HepG2 (cell line): ENCODE results near the gene SDC1.

Source experiments
- KDM1A ChIP-seq: IDR thresholded peaks from 2 replicates; pipeline ENCODE4 v1.6.1; 2016; ENCODE audit warnings: missing compliant biosample characterization
- ZFP41 ChIP-seq: sonication (generic); formaldehyde crosslinking; IDR thresholded peaks from 2 replicates; pipeline ENCODE4 v1.4.0; 2020; ENCODE audit warnings: mild to moderate bottlenecking, missing genetic modification reagents, borderline replicate concordance
- ZZZ3 ChIP-seq: sonication (generic); formaldehyde crosslinking; IDR thresholded peaks from 2 replicates; pipeline ENCODE4 v1.4.0; 2020; ENCODE audit warnings: missing genetic modification reagents, mild to moderate bottlenecking, borderline replicate concordance
- TF ChIP-seq, protein P1 (sequence below): sonication (generic); formaldehyde crosslinking; IDR thresholded peaks from 2 replicates; pipeline ENCODE4 v1.5.0; 2020; ENCODE audit warnings: mild to moderate bottlenecking, missing genetic modification reagents, moderate library complexity

GRCh38 chr2:20197192-20197591 lies 27.7 kb downstream of the SDC1 start:
- TF ChIP-seq KDM1A (CRISPR knock-in tag) (no peak), ZZZ3 (CRISPR knock-in tag) (no peak), ZFP41 (CRISPR knock-in tag) (no peak)
- TF ChIP-seq, protein P1, sequence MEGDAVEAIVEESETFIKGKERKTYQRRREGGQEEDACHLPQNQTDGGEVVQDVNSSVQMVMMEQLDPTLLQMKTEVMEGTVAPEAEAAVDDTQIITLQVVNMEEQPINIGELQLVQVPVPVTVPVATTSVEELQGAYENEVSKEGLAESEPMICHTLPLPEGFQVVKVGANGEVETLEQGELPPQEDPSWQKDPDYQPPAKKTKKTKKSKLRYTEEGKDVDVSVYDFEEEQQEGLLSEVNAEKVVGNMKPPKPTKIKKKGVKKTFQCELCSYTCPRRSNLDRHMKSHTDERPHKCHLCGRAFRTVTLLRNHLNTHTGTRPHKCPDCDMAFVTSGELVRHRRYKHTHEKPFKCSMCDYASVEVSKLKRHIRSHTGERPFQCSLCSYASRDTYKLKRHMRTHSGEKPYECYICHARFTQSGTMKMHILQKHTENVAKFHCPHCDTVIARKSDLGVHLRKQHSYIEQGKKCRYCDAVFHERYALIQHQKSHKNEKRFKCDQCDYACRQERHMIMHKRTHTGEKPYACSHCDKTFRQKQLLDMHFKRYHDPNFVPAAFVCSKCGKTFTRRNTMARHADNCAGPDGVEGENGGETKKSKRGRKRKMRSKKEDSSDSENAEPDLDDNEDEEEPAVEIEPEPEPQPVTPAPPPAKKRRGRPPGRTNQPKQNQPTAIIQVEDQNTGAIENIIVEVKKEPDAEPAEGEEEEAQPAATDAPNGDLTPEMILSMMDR (CRISPR knock-in tag), result no peak
